Keratinocyte (primary cell): ENCODE measurements around the gene FLT3LG. TPM values are rescaled to one million over a fixed set of nuclear protein-coding genes. Genes with fewer than 3 reads are reported as not detected.
A peak's percentile ranks its signal among the peaks of the same experiment; 100 is the strongest.

ENCODE experiments used
- DNase-seq: peaks from one replicate; pipeline ENCODE4 v3.0.0-alpha.2; 2011; ENCODE audit warnings: low read depth, missing footprints, low spot score
- FAIRE-seq: peaks from 2 replicates; lab custom pipeline; 2011; peaks lifted over from hg19 to GRCh38; lab: Jason Lieb, UNC
- H2AFZ ChIP-seq: 2 replicates; pipeline ENCODE4 v1.6.0; 2012; ENCODE audit warnings: low read length, control low read depth, inconsistent platforms; ENCODE audit not compliant: control insufficient read depth
- H3K27ac ChIP-seq: 2 replicates; pipeline ENCODE4 v1.5.1; 2011; ENCODE audit warnings: low read length; ENCODE audit not compliant: control insufficient read depth, insufficient read depth
- H3K27me3 ChIP-seq: 3 replicates; pipeline ENCODE4 v1.6.0; 2011; ENCODE audit warnings: low read length; ENCODE audit not compliant: control insufficient read depth, insufficient read depth; ENCODE audit errors: extremely low read depth
- H3K36me3 ChIP-seq, 2 experiments: 2 replicates in 1 of 2; 3 replicates in 1 of 2; pipeline ENCODE4 v1.5.1; 2011; ENCODE audit warnings: low read length in 2 of 2, mild to moderate bottlenecking in 1 of 2; ENCODE audit not compliant: control insufficient read depth in 2 of 2, insufficient read depth in 2 of 2; ENCODE audit errors: extremely low read depth in 1 of 2
- H3K4me1 ChIP-seq: 3 replicates; pipeline ENCODE4 v1.5.1; 2011; ENCODE audit warnings: low read length; ENCODE audit not compliant: control insufficient read depth, insufficient read depth; ENCODE audit errors: extremely low read depth
- H3K4me2 ChIP-seq: 3 replicates; pipeline ENCODE4 v1.6.0; 2011; ENCODE audit warnings: low read depth, low read length; ENCODE audit not compliant: control insufficient read depth, insufficient read depth; ENCODE audit errors: extremely low read depth
- H3K4me3 ChIP-seq, 3 experiments: fragments of 200-600 bp in 1 of 3; sonication (generic) in 1 of 3; 2 replicates in 2 of 3; 3 replicates in 1 of 3; pipeline ENCODE4 v1.5.1; 2011 to 2016; ENCODE audit warnings: low read length in 3 of 3, mild to moderate bottlenecking in 3 of 3, control low read depth in 2 of 3, inconsistent platforms in 1 of 3, low read depth in 1 of 3, mixed read lengths in 1 of 3, mixed run types in 1 of 3, moderate library complexity in 1 of 3; ENCODE audit not compliant: control insufficient read depth in 2 of 3, insufficient read depth in 2 of 3; ENCODE audit errors: extremely low read depth in 1 of 3
- H3K79me2 ChIP-seq: 2 replicates; pipeline ENCODE4 v1.6.0; 2012; ENCODE audit warnings: low read length; ENCODE audit not compliant: control insufficient read depth, insufficient read depth
- H3K9ac ChIP-seq: 3 replicates; pipeline ENCODE4 v1.6.0; 2011; ENCODE audit warnings: low read length; ENCODE audit not compliant: control insufficient read depth, insufficient read depth; ENCODE audit errors: extremely low read depth
- H3K9me1 ChIP-seq: 3 replicates; pipeline ENCODE4 v1.6.0; 2011; ENCODE audit warnings: low read length; ENCODE audit not compliant: control insufficient read depth, insufficient read depth; ENCODE audit errors: extremely low read depth
- H3K9me3 ChIP-seq: 2 replicates; pipeline ENCODE4 v1.5.1; 2012; ENCODE audit warnings: low read depth, low read length; ENCODE audit not compliant: control insufficient read depth
- H4K20me1 ChIP-seq: 3 replicates; pipeline ENCODE4 v1.6.0; 2011; ENCODE audit warnings: low read length; ENCODE audit not compliant: control insufficient read depth, insufficient read depth; ENCODE audit errors: extremely low read depth
- EZH2 ChIP-seq: IDR thresholded peaks from one replicate; pipeline ENCODE4 v1.6.1; 2012; ENCODE audit warnings: inconsistent platforms, mild to moderate bottlenecking, low read length, moderate library complexity
- dilution Hi-C: fragments of 300-500 bp; cut with MboI; formaldehyde crosslinking; loops from one replicate; pipeline ENCODE4 v1.7.0; 2020; ENCODE audit warnings: low sequenced_read_pairs; ENCODE audit not compliant: extremely low pct_ligation_motif_present
- polyA plus RNA-seq, 5 experiments: library from polyadenylated mRNA; depleted of rRNA in 3 of 5; stranded (reverse) in 3 of 5; stranded (forward) in 1 of 5; unstranded in 1 of 5; fragments of >200 nt; gene quantifications; 1 replicate in 1 of 5; 2 replicates in 3 of 5; 3 replicates in 1 of 5; pipeline versions ENCODE4 v1.2.1 to v1.2.3, GENCODE V29; 2011 to 2012; ENCODE audit warnings: missing spikeins in 2 of 5, low read depth in 1 of 5, low replicate concordance in 1 of 5
- TF ChIP-seq, protein P1 (sequence below), 3 experiments: IDR thresholded peaks in 1 of 3; conservative IDR thresholded peaks in 1 of 3; optimal IDR thresholded peaks in 1 of 3; 2 replicates in 2 of 3; 3 replicates in 1 of 3; pipeline versions ENCODE3 to v1.5.1; 2011; ENCODE audit warnings: low read length in 3 of 3, mild to moderate bottlenecking in 3 of 3, moderate library complexity in 2 of 3, control low read depth in 1 of 3, inconsistent platforms in 1 of 3; ENCODE audit not compliant: insufficient read depth in 2 of 3; ENCODE audit errors: extremely low read depth in 1 of 3

The FLT3LG gene
- polyA plus RNA-seq, 1 donor (not counting 4 experiments of a cell fraction or from before 2014, with no cell fraction given), result 0.80 TPM

DNA sequence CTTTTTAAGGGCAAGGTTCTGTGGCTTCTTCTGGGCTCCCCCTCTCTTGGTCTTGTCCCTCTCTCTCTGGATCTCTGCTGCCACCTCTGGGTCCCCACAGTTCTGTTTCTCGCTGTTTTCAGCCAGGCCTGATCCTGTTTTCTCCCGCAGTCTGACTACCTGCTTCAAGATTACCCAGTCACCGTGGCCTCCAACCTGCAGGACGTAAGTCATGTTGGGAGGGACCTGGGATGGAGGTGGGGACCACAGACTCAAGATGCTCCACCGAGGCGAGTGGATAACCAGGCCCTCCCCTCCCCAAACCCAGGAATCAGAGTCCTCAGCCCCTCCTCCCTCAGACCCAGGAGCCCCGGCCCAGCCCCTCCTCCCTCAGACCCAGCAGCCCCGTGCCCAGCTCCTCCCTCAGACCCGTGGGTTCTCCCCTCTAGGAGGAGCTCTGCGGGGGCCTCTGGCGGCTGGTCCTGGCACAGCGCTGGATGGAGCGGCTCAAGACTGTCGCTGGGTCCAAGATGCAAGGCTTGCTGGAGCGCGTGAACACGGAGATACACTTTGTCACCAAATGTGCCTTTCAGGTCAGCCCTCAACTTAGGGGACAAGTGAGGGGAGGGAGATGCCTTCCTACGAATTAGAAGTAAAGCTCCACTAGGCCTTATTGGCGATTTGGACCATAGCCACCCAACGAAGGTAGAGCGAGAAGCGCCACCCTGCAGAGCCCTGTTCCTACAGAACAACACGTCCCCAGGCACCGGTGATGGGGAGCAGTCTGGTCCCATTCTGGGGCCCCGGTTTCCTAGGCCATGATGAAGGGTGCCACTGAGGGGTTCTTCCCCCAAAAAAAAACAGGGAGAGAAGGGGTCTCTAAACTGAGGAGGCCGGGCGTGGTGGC is 2.2 kb downstream of the FLT3LG start:
- TF ChIP-seq, protein P1, sequence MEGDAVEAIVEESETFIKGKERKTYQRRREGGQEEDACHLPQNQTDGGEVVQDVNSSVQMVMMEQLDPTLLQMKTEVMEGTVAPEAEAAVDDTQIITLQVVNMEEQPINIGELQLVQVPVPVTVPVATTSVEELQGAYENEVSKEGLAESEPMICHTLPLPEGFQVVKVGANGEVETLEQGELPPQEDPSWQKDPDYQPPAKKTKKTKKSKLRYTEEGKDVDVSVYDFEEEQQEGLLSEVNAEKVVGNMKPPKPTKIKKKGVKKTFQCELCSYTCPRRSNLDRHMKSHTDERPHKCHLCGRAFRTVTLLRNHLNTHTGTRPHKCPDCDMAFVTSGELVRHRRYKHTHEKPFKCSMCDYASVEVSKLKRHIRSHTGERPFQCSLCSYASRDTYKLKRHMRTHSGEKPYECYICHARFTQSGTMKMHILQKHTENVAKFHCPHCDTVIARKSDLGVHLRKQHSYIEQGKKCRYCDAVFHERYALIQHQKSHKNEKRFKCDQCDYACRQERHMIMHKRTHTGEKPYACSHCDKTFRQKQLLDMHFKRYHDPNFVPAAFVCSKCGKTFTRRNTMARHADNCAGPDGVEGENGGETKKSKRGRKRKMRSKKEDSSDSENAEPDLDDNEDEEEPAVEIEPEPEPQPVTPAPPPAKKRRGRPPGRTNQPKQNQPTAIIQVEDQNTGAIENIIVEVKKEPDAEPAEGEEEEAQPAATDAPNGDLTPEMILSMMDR (optimal IDR thresholded peaks at IDR 0.05 in 1 of 3, IDR thresholded peaks at IDR 0.05 in 1 of 3, conservative IDR thresholded peaks at IDR 0.05 in 1 of 3; ENCODE audit: extremely low read depth in 1 of 3, insufficient read depth in 2 of 3, low read length in 3 of 3), result peak; percentile 19 to 30 (median 21)
- no peak for TF ChIP-seq EZH2
- Histone ChIP-seq H3K4me1 (peaks cover 4% of the 10 kb centered on the region), H2AFZ (no peak overlapping the region), H3K9me3 (no peaks in the 10 kb centered on the region), H3K9me1 (no peaks in the 10 kb centered on the region), H3K9ac (no peak overlapping the region), H3K27me3 (peaks cover 4% of the 10 kb centered on the region), H3K4me3 (no peak overlapping the region), H3K27ac (no peak overlapping the region), H3K36me3 (no peaks in the 10 kb centered on the region), H4K20me1 (no peaks in the 10 kb centered on the region), H3K79me2 (no peaks in the 10 kb centered on the region), H3K4me2 (no peak overlapping the region)
- FAIRE-seq (no peak), DNase-seq (no peak)
- dilution Hi-C loops, result no loop called here

DNA sequence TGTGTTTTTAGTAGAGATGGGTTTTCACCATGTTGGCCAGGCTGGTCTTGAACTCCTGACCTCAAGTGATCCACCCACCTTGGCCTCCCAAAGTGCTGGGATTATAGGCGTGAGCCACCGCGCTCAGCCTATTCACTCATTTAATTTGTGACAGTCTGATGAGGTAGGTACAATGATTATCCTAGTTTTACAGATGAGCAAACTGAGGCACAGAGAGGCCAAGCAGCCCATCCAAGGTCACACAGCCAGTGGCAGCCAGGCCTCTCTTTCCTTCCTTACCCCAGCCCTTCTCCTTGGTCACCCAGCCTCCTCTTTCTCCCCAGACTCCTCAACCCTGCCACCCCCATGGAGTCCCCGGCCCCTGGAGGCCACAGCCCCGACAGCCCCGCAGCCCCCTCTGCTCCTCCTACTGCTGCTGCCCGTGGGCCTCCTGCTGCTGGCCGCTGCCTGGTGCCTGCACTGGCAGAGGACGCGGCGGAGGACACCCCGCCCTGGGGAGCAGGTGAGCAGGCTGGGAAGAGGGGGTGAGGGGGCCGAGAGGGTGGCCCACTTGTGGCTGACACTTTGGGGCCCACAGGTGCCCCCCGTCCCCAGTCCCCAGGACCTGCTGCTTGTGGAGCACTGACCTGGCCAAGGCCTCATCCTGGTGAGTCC is 6.1 kb downstream of the FLT3LG start:
- TF ChIP-seq, protein P1 (optimal IDR thresholded peaks at IDR 0.05 in 1 of 3, IDR thresholded peaks at IDR 0.05 in 1 of 3, conservative IDR thresholded peaks at IDR 0.05 in 1 of 3; ENCODE audit: extremely low read depth in 1 of 3, insufficient read depth in 2 of 3, low read length in 3 of 3), result no peak
- no peak for TF ChIP-seq EZH2
- no peaks in the 10 kb centered on the region for H3K4me1 ChIP-seq
- no peak overlapping the region for H2AFZ ChIP-seq
- H3K4me2 ChIP-seq, result no peak overlapping the region
- dilution Hi-C loops, result no loop called here
- no peak overlapping the region for H3K4me3 ChIP-seq
- no peaks in the 10 kb centered on the region for H3K9me1 ChIP-seq
- H3K9ac ChIP-seq, result no peak overlapping the region
- no peak overlapping the region for H3K27ac ChIP-seq
- no peaks in the 10 kb centered on the region for H3K9me3 ChIP-seq
- DNase-seq (no peak), FAIRE-seq (no peak)
- no peaks in the 10 kb centered on the region for H4K20me1 ChIP-seq
- no peaks in the 10 kb centered on the region for H3K36me3 ChIP-seq
- no peaks in the 10 kb centered on the region for H3K27me3 ChIP-seq
- no peaks in the 10 kb centered on the region for H3K79me2 ChIP-seq
